Kidney (tissue), 14 donors: ENCODE measurements around the gene MRPL55. TPM values are rescaled to one million over a fixed set of nuclear protein-coding genes. Genes with fewer than 3 reads are reported as not detected.

Experiments used
- DNase-seq, 5 donors: peaks; one replicate each; pipeline ENCODE4 v3.0.0-alpha.2; 2013 to 2020
- FAIRE-seq: peaks from 2 replicates; lab custom pipeline; 2012; peaks lifted over from hg19 to GRCh38; lab: Jason Lieb, UNC
- H3K27ac ChIP-seq, 2 donors: one replicate each; pipeline ENCODE4 v1.7.0; 2013; ENCODE audit warnings: low read depth in 2 of 2, low read length in 2 of 2, inconsistent platforms in 1 of 2
- H3K27me3 ChIP-seq: one replicate; pipeline ENCODE4 v1.7.1; 2013; ENCODE audit warnings: low read length, inconsistent platforms; ENCODE audit not compliant: control insufficient read depth, insufficient read depth
- H3K36me3 ChIP-seq, 3 donors: one replicate each; pipeline versions ENCODE4 v1.7.0 to v1.7.1; 2013; ENCODE audit warnings: low read length in 3 of 3, control low read depth in 1 of 3, inconsistent platforms in 1 of 3; ENCODE audit not compliant: insufficient read depth in 3 of 3, control insufficient read depth in 2 of 3
- H3K4me1 ChIP-seq, 3 donors: one replicate each; pipeline versions ENCODE4 v1.7.0 to v1.7.1; 2013; ENCODE audit warnings: low read length in 3 of 3, inconsistent platforms in 1 of 3, low read depth in 1 of 3; ENCODE audit not compliant: control insufficient read depth in 2 of 3, insufficient read depth in 2 of 3
- H3K4me3 ChIP-seq, 3 donors: one replicate each; pipeline versions ENCODE4 v1.7.0 to v1.8.1; 2013; ENCODE audit warnings: low read length in 3 of 3, control low read depth in 1 of 3, inconsistent platforms in 1 of 3
- H3K9ac ChIP-seq, 3 donors: one replicate each; pipeline versions ENCODE4 v1.7.0 to v1.7.1; 2013; ENCODE audit warnings: low read length in 3 of 3, control low read depth in 1 of 3, inconsistent platforms in 1 of 3
- H3K9me3 ChIP-seq, 3 donors: one replicate each; pipeline versions ENCODE4 v1.7.0 to v1.7.1; 2013; ENCODE audit warnings: low read length in 3 of 3, control low read depth in 1 of 3, inconsistent platforms in 1 of 3; ENCODE audit not compliant: control insufficient read depth in 2 of 3, insufficient read depth in 1 of 3
- intact Hi-C: fragments of 100-400 bp; cut with DNase I; formaldehyde crosslinking; loops from one replicate; pipeline ENCODE4 v1.11.1; 2022
- polyA plus RNA-seq: library from polyadenylated mRNA; stranded (reverse); fragments of 350-450 nt; fragmentation: Illumina TruSeq; extraction: RNeasy Lipid Tissue Mini Kit (QIAGEN cat#74804); gene quantifications from one replicate; pipeline ENCODE4 v1.2.3, GENCODE V29; 2014; ENCODE audit warnings: low read depth, low replicate concordance; ENCODE audit not compliant: insufficient read depth
- total RNA-seq: library from RNA; stranded (reverse); fragmentation: NEBNext Ultra II Directional; extraction: Animal tissue kit (Norgen Biotek cat#: 25700); gene quantifications from one replicate; pipeline ENCODE4 v1.2.1, GENCODE V29; 2021
- TF ChIP-seq, protein P1 (sequence below): IDR thresholded peaks from 3 replicates; pipeline ENCODE4 v1.5.1; 2012; ENCODE audit warnings: mild to moderate bottlenecking, moderate library complexity, borderline replicate concordance; ENCODE audit not compliant: insufficient read depth; ENCODE audit errors: extremely low read depth
- donor health status: control.
- donor health status: control.
- donor health status: control.
- donor health status: control.
- donor health status: control.
- donor health status: DM: yes; HTN: yes; CAD: no.
- donor health status: Normal renal cell carcinoma (clear cell type).

Gene MRPL55
- total and polyA plus RNA-seq, 2 donors from 2014 or later, result 37.8 to 141 TPM

DNA sequence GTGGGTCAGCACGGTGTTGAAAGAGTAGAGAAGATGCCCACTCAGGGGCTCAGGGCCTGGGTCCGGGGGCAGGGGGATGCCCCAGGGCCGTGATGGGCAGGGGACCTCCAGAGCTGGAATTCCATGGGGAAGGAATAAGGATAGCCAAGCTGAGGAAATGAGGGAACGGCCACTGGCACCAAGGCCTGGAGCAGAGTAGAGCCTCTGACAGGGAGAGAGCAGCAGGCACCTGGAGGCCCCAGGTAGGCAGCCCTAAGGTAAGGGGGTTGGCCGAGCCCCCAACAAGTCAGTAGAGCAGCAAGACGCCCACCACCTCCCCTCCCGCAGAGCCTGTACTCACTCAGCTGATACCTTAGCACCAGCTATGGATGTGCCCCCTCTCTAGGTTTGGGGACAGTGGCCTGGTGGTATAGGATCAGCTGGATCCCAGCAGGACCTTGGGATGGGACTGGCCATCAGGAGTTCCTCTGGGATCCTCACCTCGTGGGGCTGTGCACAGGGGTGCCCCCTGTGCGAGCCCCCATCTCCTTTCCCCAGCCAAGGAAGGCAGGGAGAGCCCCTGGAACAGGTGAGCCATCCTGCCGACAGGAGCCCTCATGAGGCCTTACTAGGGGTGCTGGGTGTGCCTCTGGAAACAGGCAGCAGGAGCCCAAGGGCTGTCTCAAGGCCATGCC, 47.6 kb downstream of the MRPL55 start:
- no peak overlapping the region for H3K4me3 ChIP-seq
- H3K9ac ChIP-seq, result no peak overlapping the region
- DNase-seq (peak in 2 of 5 donors; percentile 37 to 53), FAIRE-seq (no peak)
- peaks cover 20% of the 10 kb centered on the region for H3K27me3 ChIP-seq
- H3K9me3 ChIP-seq, result no peaks in the 10 kb centered on the region
- TF ChIP-seq, protein P1, sequence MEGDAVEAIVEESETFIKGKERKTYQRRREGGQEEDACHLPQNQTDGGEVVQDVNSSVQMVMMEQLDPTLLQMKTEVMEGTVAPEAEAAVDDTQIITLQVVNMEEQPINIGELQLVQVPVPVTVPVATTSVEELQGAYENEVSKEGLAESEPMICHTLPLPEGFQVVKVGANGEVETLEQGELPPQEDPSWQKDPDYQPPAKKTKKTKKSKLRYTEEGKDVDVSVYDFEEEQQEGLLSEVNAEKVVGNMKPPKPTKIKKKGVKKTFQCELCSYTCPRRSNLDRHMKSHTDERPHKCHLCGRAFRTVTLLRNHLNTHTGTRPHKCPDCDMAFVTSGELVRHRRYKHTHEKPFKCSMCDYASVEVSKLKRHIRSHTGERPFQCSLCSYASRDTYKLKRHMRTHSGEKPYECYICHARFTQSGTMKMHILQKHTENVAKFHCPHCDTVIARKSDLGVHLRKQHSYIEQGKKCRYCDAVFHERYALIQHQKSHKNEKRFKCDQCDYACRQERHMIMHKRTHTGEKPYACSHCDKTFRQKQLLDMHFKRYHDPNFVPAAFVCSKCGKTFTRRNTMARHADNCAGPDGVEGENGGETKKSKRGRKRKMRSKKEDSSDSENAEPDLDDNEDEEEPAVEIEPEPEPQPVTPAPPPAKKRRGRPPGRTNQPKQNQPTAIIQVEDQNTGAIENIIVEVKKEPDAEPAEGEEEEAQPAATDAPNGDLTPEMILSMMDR, result no peak
- H3K4me1 ChIP-seq, result peaks cover 0 to 5% (median 0%) of the 10 kb centered on the region in 3 donors
- no peaks in the 10 kb centered on the region for H3K36me3 ChIP-seq
- intact Hi-C loops, result no loop called here
- H3K27ac ChIP-seq, result no peak overlapping the region

DNA sequence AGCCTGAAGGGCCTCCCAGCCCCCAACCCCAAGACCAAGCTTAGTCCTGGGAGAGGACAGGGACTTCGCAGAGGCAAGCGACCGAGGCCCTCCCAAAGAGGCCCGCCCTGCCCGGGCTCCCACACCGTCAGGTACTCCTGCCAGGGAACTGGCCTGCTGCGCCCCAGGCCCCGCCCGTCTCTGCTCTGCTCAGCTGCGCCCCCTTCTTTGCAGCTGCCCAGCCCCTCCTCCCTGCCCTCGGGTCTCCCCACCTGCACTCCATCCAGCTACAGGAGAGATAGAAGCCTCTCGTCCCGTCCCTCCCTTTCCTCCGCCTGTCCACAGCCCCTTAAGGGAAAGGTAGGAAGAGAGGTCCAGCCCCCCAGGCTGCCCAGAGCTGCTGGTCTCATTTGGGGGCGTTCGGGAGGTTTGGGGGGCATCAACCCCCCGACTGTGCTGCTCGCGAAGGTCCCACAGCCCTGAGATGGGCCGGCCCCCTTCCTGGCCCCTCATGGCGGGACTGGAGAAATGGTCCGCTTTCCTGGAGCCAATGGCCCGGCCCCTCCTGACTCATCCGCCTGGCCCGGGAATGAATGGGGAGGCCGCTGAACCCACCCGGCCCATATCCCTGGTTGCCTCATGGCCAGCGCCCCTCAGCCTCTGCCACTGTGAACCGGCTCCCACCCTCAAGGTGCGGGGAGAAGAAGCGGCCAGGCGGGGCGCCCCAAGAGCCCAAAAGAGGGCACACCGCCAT, 48.5 kb downstream of the MRPL55 start:
- TF ChIP-seq, protein P1, result no peak
- no peak for FAIRE-seq
- Histone ChIP-seq H3K36me3 (no peaks in the 10 kb centered on the region), H3K4me1 (peaks cover 0 to 5% (median 0%) of the 10 kb centered on the region in 3 donors), H3K4me3 (no peak overlapping the region), H3K27ac (no peak overlapping the region), H3K9me3 (no peaks in the 10 kb centered on the region), H3K27me3 (peaks cover 20% of the 10 kb centered on the region), H3K9ac (no peak overlapping the region)
- intact Hi-C loops, result no loop called here
- DNase-seq, result peak in 2 of 5 donors; percentile 24 to 76

DNA sequence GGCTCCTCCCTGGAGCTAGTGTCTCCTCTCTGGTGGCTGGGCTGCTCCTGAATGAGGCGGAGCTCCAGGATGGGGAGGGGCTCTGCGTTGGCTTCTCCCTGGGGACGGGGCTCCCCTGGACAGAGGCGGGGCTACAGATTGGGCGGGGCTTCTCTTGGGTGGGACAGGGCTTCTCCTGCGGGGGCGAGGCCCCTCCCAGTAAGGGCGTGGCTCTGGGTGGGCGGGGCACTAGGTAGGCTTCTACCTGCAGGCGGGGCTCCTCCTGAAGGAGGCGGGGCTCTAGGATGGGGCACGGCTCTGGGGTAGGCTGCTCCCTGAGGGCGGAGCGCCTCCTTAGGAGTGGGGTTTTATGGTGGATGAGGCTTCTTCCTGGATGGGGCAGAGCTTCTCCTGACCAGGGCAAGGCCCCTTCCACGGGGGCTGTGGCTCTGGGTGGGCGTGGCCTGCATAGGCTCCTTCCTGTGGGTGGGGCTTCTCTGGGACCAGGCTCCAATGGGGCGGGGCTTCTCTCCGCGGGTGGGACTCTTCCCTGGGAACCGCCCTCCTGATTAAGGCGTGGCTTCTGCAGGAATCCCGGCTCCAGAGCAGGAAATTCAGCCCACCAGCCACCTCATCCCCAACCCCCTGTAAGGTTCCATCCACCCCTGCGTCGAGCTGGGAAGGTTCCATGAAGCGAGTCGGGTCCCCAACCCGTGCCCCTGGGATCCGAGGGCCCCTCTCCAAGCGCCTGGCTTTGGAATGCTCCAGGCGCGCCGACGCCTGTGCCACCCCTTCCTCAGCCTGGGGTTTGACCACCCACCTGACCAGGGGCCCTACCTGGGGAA, 49.3 kb downstream of the MRPL55 start:
- intact Hi-C loops, result no loop called here
- Histone ChIP-seq H3K27me3 (peaks cover 20% of the 10 kb centered on the region), H3K4me3 (no peak overlapping the region), H3K9ac (no peak overlapping the region), H3K4me1 (peaks cover 0 to 5% (median 0%) of the 10 kb centered on the region in 3 donors), H3K36me3 (no peaks in the 10 kb centered on the region), H3K27ac (no peak overlapping the region), H3K9me3 (no peaks in the 10 kb centered on the region)
- FAIRE-seq, result no peak
- TF ChIP-seq, protein P1, result no peak
- peak; percentile 80 to 96 (median 84) for DNase-seq
